ENCODE data around the gene BACE1-AS.

The BACE1-AS gene

GRCh38 chr11:117327567-117328374, 36.6 kb downstream of the BACE1-AS start, which contains the start of gene CEP164:
CEP164 (plus strand) TSS chr11:117327854; CDS start chr11:117338587, 10,733 bp downstream.
- DNase-seq: peak; percentile 95

GRCh38 chr11:117328375-117329010, 37.3 kb downstream of the BACE1-AS start:
- no peak for DNase-seq

GRCh38 chr11:117332843-117333242, 41.7 kb downstream of the BACE1-AS start:
- no peak for DNase-seq

DNA sequence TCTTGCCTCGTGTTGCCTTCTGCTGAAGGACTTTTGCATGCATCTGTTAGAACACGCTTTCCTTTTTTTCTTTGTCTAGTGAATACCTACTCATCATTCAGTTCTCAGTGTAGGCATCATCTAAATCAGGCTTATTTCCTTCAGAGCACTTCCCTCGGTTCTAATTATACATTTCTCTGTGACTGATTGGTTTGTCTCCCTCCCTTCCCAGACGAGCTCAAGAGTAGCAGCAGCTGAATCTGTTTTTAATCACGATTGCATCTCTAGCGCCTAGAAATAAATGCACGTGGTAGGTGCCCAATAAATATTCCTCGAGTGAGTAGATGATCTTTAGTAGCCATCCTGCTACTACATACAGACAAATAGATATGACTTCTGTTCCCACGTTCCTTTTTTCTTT, 42.8 kb downstream of the BACE1-AS start:
- DNase-seq: no peak

DNA sequence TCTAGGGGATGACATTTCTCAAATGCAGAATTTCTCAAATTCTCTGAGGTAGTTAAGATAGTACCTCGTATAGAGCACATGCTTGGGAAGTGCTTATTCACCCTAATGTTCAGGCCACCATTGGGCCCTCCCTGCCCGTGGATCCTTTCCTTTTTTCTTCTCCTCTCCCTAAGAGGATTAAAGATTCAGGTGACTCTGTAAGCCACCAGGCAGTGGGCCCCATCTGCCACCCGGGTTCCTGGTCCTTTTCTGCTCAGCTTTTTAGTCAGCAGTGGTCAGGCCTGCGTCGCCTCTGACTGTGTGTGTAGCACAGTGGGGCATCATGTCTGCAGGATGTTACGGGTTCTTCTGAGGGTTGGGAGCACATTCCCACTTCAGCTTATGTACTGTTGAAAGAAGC, 43.8 kb downstream of the BACE1-AS start:
- no peak for DNase-seq

GRCh38 chr11:117335399-117335798, 44.3 kb downstream of the BACE1-AS start:
- DNase-seq: no peak

- DNase-seq: no peak
Observed at GRCh38 chr11:117337076-117337475, 45.9 kb downstream of the BACE1-AS start.
